Omental fat pad (tissue), 4 donors: Measurements from ENCODE around the gene RNASEL. TPM values are rescaled to one million over a fixed set of nuclear protein-coding genes. Genes with fewer than 3 reads are reported as not detected.
"Not testable (repeated sequence)": the region's sequence is repeated elsewhere in the genome, so short reads cannot be mapped to it uniquely, and the experiment has no call there.

Experiments
- ATAC-seq: fragments of 150-250 bp; one replicate; pipeline ENCODE4 v1.9.1; 2016; ENCODE audit warnings: mild to moderate bottlenecking, moderate library complexity; ENCODE audit not compliant: low FRiP score
- DNase-seq: peaks from one replicate; pipeline ENCODE4 v3.0.0-alpha.2; 2019; ENCODE audit warnings: low spot score
- CTCF ChIP-seq, 3 donors: fragments of 450-650 bp; IDR thresholded peaks; one replicate each; pipeline ENCODE4 v1.5.1; 2016 to 2017; ENCODE audit warnings: antibody characterized with exemption in 3 of 3, mild to moderate bottlenecking in 3 of 3, moderate library complexity in 2 of 3
- small RNA-seq: library from RNA; depleted of rRNA; stranded (forward); fragments of <200 nt; gene quantifications from one replicate; pipeline ENCODE3, GENCODE V24; 2016
- total RNA-seq, 4 donors: library from RNA; depleted of rRNA; stranded (reverse); fragments of >200 nt; gene quantifications; one replicate each; pipeline ENCODE4 v1.1.0, GENCODE V29; 2016

RNASEL gene
- total RNA-seq, 4 donors from 2014 or later: 4.8 to 12.6 (median 9.4) TPM

GRCh38 chr1:182533896-182534295 is 55.2 kb downstream of the RNASEL start:
- ATAC-seq (no peak), DNase-seq (no peak)
- no peak for TF ChIP-seq CTCF (IDR thresholded peaks at IDR 0.05)

- ATAC-seq: not testable (repeated sequence)
Measured at GRCh38 chr1:182528206-182528605, 60.9 kb downstream of the RNASEL start.

GRCh38 chr1:182527680-182528079 is 61.4 kb downstream of the RNASEL start:
- DNase-seq: no peak
- no peak for ATAC-seq
- TF ChIP-seq CTCF (IDR thresholded peaks at IDR 0.05): no peak

More at GRCh38 chr1:182528206-182528605, 60.9 kb downstream of the RNASEL start:
- DNase-seq: not testable (repeated sequence)

GRCh38 chr1:182525342-182525741 is 63.7 kb downstream of the RNASEL start:
- ATAC-seq (no peak), DNase-seq (no peak)
- TF ChIP-seq CTCF (IDR thresholded peaks at IDR 0.05): no peak

Small RNA genes within 50 kb of the gene (small RNA-seq; reads per million reads assigned to genes)
- not detected for gene RF00017

Other genes with a start within 250 kb of the RNASEL start
- gene GLUL, start 197.5 kb downstream of the RNASEL start, total RNA-seq: over 10,000 TPM in 1 of 4 donors, 1,000 to 10,000 TPM in 3; 5,022 to 14,857 (median 5,938) TPM
- gene TEDDM1, start 188.6 kb downstream of the RNASEL start, total RNA-seq: not detected
- gene RGSL1, start 139.1 kb downstream of the RNASEL start, total RNA-seq: 1 to 10 TPM in 1 of 4 donors, not detected in 3; 1.7 TPM
- gene RGS16, start 15.1 kb upstream of the RNASEL start, total RNA-seq: 10 to 100 TPM in 2 of 4 donors, 1 to 10 TPM in 2; 4.1 to 38.9 (median 12.1) TPM
- gene RGS8, start 95.3 kb upstream of the RNASEL start, total RNA-seq: under 1 TPM in 3 of 4 donors, not detected in 1; 0.06 to 0.84 (median 0.12) TPM
- 10 to 100 TPM; 18.5 to 39.9 (median 26.0) TPM for gene NPL, start 200.5 kb upstream of the RNASEL start, total RNA-seq